HG02943 (cell line): Measurements from ENCODE around the gene PTPRM.

Source experiments
- ATAC-seq: cut with Tn5 transposase; IDR thresholded peaks from one replicate; pipeline ENCODE4 v1.9.1; 2021; ENCODE audit warnings: mild to moderate bottlenecking, low read depth, moderate library complexity; ENCODE audit not compliant: unreplicated experiment

The PTPRM gene

GRCh38 chr18:7663366-7664312, 96.5 kb downstream of the PTPRM start:
- ATAC-seq, result no peak

GRCh38 chr18:7666195-7666776, 99.2 kb downstream of the PTPRM start:
- ATAC-seq, result no peak

DNA sequence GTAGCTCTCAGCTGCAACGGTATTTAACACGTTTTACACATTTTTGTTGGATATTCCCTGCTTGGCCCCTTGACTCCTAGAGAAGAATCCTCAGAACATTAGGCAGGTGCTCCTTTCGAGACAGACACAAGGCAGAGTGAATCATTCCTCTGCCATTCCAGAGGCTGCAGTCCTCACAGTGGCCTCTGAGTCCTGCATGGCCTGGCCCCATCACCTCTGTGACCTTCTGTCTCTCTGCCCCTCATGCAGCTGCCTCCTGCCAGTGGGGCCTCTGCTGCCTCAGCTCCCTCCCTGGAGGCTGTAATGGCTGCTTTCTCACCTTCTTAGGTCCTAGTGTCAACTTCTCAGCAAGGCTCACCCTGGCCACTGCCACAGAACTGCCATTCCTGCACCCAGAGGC, 101.3 kb downstream of the PTPRM start:
- ATAC-seq, result no peak

DNA sequence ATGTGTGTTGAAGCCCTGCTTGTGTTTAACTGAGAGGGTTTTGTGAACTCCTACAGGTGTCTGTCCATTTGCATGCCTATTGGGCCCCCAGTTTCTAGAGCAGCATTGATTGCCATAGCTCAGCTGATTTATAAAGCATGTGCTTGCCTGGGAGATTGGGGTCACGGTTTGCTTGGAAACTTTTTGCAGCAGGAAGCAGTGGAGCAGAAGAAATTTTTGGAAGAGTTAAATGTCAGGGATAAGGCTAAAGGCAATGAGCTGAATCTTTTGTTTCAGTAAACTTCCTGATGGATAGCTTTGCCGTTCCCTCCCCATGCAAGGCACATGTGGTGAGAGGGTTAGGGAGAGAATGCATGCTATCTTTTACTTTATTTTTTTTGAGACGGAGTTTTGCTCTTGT, 102.2 kb downstream of the PTPRM start:
- no peak for ATAC-seq

DNA sequence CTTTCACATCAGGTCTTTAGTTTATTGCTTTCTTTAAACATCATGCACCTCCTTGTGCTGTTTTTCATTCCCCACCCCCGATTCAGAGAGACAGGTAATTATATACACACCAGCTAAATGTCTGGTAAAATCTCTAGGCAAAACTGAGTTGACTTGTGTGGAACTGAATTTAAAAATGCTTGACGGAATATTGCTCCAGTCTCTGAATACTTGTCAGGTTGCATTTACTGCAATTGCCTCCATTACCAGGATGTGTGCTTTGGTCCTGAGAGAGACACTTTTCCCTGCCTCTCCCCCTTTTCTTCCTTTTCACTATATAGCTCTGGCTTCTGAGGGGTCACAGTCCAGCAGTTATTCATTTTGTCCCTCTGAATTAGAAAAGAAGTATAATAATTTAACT, 104.0 kb downstream of the PTPRM start:
- no peak for ATAC-seq

DNA sequence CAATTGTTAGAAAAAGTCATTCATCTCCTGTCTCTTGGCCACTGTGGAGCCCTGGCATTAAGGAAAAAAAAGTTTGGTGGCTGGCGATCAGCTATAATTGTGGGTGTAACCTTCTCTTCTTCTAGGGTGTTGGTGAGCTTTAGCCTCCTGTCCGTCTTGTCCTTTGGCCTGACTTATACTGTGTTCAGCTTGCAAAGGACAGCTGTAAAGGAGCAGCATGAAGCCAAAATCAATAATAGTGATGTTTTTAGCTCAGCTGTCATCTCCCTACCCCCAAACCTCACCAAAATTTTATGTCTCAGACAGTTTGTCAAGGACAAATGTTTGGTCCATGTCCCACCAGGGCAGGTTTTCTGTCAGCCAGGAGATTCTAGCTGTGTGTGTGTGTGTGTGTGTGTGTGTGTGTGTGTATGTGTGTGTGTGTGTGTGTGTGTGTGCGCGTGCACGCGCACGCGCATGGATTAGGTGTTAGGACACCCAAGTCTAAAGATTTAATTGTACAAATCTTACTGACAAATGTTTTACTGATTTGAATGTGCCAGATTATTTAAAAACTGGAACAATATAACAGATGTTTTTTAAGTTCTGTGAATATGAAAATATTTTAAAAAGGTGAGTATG, 109.2 kb downstream of the PTPRM start:
- ATAC-seq, result no peak

DNA sequence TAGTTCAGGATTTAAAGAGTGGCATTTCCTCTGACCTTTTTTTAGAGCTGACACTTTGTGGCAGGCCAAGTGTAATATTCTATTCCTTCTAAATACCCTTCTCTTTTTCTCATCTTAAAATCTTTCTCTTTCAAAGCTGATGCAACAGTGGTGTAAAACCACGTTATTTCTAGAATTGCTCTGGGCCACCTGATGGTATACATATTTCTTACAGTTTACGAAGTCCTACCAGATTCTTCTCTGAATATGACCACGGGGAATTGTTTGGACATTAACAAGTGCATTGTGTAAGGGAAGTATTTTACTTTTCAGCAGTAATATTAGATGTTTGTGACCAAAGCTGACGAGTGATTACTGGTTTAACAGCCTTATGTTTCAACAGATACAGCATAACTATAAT, 109.9 kb downstream of the PTPRM start:
- no peak for ATAC-seq

DNA sequence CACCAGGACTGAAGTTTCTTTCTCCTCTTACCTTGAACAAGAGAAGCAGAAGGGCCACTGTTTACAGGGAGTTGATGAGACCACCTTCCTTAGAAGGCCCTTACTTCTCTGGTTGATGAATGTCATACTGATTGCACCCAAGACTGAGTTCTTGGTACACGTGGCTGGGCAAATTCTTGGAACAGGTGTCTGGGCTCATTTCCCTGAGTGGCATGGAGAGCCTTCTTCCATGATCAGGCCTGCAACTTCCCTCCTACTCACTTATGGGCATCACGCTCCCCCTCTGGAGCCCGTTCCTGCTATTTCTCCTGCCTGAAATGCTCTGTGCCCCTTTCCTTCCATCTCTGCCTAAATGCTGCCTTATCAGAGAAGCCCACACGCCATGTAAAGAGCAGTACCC, 110.3 kb downstream of the PTPRM start:
- ATAC-seq, result no peak

GRCh38 chr18:7678389-7678788, 111.3 kb downstream of the PTPRM start:
- no peak for ATAC-seq

DNA sequence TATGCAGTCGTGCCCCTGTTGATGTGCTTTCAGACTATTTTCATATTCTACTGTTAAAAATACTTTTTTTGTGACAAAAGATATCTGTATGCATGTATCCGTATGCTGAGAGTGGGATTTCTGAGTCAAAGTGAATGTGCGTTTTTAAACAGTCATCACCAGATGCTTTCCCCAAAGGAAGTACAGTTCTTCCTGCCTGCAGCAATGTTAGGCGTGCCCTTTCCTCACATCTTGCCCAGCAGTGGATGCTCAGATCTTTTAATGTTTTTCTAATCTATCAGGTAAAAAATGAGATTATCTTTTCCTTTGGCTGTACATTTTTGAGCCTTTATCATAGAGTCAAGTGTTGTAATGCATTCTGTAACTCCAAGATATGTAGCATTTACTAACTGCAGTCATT, 111.7 kb downstream of the PTPRM start:
- no peak for ATAC-seq

- ATAC-seq, result no peak
Observed at GRCh38 chr18:7681298-7681697, 114.2 kb downstream of the PTPRM start.

DNA sequence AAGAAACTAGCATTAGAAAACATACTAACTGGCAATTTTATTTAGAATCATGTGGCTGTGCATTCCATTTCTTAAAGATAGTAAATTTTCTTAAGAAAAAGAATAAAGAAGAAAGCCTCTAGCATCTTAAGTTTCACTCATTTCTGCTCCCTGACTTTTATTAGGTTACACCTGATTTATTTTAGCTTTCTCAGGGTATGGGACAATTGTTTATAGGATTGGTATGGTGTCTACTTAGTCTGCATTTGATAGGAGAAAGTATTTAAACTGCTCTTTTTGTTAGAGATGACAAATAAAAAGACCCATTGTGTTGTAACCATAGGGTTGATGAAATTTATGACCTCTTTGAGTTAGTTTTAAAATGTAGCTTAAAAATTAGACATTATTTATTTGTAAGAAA, 115.2 kb downstream of the PTPRM start:
- ATAC-seq, result no peak

DNA sequence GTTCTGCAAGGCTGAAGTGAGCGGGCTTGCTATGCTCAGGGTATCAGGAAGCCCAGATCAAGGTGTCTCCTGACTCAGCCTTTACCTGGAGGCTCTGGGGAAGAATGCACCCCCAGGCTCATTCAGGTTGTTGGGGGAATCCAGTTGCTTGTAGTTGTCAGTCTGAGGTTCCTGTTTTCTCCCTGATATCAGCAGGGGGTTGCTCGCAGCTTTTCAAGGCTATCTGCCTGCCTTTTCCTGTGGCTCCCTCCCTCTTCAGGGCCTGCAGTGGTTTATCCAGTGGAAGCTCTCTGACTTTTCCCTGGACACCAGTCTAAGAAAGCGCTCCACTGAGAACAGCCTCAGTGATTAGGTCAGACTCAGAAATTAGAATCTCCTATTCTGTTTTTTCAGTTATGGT, 116.6 kb downstream of the PTPRM start:
- no peak for ATAC-seq

GRCh38 chr18:7684357-7684756, 117.2 kb downstream of the PTPRM start:
- no peak for ATAC-seq

DNA sequence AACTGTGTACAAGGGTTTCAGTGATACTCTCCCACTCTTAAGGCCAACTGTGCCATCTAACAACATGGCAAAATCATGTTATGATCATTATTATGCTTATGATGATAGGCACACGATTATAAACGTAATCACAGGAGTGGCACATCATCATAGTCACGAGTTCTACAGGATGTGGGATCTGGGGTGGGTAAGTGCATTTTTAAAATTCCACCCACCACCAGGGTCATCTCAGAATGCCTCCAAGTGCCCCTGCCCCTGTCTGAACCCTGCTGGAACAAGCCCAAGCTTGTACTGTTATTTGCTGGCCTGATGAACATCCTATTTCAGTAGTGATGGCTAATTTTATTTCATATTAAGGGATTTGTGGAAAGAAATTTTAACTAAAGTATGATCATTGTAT, 117.8 kb downstream of the PTPRM start:
- ATAC-seq, result no peak

DNA sequence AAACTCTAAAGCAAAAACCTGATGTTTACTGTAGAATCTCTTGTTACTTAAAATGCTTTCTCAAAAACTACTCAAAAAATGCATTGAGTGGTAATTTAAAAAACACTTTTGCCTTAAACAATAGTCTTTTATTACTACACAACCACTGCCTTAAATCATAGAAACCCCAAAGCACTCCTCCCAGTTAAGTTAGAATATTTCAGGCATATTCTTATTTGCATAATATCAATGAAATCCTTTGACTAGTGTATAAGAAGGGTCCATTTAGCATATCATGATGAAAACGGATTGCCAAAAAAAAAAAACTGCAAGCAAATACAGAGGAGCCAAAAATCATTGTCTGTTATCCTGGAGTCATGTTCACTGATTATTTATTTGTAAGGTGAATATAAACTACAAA, 119.2 kb downstream of the PTPRM start:
- ATAC-seq, result no peak

DNA sequence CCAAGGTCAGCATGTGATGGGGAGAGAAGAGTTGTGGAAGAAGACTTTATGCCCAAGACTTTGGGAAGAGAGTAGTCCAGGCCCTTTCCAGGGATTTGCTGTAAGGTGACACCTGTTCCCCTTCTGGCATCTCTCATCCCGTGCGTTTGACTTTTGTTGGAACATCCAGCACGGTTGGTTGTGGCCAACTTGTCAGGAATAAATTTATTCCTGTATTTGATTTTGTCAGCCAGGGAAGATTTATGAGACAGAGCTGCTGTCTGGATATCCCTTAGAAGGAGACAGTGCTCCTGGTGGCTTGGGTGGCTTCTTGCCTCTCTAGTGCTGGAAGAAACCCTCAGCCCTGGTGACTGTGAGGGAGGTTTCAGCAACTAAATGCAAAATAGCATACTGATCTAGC, 121.5 kb downstream of the PTPRM start:
- ATAC-seq, result no peak

DNA sequence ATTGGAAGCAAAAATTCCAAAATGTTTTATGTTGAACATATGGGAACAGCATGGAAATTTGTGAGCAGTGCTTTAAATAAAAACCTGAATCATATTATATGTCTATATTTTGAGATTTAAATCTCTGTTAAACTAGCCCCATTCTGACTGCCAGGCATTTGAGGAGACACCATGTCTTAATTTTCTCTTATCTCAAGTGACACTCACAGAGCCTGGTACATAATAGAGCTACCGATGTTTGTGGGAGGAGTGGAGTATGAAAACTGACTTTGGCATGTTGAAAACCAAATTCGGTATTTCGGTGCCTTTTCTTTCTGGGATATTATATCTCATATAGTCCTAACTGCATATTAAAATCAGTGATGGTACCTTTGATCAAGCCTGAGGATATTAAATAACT, 124.1 kb downstream of the PTPRM start:
- no peak for ATAC-seq

- ATAC-seq, result no peak
Observed at GRCh38 chr18:7696780-7697179, 129.7 kb downstream of the PTPRM start.

DNA sequence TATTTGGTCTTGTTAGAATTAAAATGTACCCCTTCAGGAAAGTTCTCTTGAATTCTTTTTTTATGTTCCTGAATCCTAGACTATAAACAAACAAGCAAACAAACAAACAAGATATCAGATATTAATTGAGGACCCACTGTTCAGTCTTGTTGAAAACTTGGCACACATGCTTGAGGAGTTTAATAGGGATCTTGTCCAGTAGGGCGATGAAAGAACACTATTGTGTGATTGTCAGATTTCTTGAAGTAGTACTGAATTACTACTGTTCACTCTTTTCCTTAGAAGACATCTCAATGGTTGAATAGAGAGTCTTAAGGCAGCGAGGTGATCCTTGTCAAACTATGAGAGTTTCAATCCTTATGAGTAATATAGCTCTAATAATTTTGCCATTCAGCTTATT, 130.2 kb downstream of the PTPRM start:
- ATAC-seq, result no peak

DNA sequence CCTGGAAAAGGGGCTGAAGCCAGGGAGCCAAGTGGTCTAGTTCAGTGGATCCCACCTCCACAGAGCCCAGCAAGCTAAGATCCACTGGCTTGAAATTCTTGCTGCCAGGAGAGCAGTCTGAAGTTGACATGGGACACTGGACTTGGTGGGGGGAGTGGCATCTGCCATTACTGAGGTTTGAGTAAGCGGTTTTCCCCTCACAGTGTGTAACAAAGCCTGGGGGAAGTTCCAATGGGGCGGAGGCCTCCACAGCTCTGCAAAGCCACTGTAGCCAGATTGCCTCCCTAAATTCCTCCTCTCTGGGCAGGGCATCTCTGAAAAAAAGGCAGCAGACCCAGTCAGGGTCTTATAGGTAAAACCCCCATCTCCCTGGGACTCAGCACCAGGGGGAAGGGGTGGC, 144.4 kb downstream of the PTPRM start:
- no peak for ATAC-seq

DNA sequence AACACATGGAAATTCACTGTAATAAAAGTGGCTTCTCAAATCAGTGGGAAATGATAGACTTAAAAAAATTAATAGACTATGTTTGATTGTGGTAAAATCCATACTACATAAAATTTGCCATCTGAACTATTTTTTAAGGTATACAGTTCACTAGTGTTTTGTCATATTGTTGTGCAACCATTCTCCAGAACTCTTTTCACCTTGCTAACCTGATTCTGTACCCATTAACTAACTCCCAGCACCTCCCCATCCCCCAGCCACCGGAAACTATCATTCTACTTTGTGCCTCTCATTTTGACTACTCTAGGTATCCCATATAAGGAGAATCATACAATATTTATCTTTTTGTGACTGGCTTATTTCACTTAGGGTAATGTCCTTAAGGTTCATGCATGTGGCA, 153.3 kb downstream of the PTPRM start:
- ATAC-seq, result no peak
